ENCODE measurements around the gene TMC8. TPM values are rescaled to one million over a fixed set of nuclear protein-coding genes. Genes with fewer than 3 reads are reported as not detected.

TMC8 gene
- polyA plus RNA-seq, 1 donor, result 1.4 TPM

- DNase-seq, result no peak
Measured at GRCh38 chr17:78180083-78180482, 49.5 kb downstream of the TMC8 start.

DNA sequence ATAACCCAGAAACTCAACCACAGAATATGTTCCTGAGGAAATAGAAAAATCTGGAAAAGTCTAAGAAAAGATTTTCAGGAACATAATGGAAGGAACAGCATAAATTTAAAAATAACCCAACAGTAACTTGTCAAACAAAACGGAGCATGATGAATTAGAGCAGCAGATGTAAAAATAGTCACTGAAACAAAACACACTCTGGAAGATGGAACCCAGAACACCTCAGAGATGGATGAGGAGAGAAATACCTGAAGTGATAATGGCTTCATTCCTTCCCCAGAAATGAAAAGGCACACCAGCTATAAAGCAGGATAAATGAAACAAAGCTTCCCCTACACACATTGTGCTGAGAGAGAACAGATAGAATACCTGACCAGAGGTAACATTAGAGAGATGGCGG lies 49.9 kb downstream of the TMC8 start:
- no peak for DNase-seq

- DNase-seq, result no peak
Measured at GRCh38 chr17:78182504-78182903, 51.9 kb downstream of the TMC8 start.

- no peak for DNase-seq
Measured at GRCh38 chr17:78183916-78184315, 53.3 kb downstream of the TMC8 start.

GRCh38 chr17:78184351-78184750 lies 53.8 kb downstream of the TMC8 start:
- no peak for DNase-seq

DNA sequence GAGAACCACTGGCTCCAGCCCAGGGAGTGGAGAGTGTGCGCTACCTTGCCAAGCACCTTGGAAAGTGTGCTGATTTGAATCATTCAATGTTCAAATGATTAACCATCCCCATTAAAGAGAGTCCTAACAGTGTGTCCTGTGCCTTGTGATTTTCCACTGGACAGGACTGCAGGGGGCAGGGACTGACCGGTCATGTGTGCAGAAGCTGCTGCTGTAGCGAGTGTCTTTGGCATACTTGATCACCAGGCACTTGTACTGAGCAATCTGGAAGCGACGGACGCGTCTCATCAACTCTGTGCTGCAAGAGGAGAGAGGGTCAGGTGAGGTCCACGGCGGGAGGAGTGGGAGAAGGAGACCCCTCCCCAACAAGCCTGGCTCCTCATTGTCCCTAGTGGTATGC lies 54.3 kb downstream of the TMC8 start:
- no peak for DNase-seq

DNA sequence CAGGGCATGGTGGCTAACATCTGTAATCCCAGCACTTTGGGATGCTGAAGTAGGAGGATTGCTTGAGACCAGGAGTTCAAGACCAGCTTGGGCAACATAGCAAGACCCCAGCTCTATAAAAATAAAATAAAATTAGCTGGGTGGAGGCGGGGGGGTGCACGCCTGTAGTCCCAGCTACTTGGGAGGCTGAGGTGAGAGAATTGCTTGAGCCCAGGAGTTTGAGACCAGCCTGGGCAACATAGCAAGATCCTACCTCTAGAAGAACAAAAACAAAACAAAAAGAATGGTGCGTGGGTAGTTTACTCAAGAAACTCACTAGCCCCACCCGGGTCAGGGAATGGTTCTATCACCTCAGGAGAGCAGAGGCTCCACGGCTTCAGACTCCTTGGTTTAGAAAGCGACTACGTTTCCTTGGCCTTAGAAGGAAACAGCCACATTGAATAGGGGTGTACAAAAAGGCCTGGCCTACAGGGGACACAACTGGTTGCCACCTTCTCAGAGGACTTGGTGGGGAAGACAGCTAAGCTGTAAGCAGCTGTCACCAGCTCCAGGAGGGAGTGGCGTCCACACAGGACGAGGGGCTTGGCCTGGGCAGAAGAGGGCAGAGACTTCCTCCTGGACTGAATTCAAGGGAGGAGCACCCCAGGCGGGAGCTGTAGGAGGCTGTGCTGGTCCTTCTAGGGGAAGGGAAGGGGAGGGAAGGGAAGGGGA lies 55.6 kb downstream of the TMC8 start:
- DNase-seq, result no peak

DNA sequence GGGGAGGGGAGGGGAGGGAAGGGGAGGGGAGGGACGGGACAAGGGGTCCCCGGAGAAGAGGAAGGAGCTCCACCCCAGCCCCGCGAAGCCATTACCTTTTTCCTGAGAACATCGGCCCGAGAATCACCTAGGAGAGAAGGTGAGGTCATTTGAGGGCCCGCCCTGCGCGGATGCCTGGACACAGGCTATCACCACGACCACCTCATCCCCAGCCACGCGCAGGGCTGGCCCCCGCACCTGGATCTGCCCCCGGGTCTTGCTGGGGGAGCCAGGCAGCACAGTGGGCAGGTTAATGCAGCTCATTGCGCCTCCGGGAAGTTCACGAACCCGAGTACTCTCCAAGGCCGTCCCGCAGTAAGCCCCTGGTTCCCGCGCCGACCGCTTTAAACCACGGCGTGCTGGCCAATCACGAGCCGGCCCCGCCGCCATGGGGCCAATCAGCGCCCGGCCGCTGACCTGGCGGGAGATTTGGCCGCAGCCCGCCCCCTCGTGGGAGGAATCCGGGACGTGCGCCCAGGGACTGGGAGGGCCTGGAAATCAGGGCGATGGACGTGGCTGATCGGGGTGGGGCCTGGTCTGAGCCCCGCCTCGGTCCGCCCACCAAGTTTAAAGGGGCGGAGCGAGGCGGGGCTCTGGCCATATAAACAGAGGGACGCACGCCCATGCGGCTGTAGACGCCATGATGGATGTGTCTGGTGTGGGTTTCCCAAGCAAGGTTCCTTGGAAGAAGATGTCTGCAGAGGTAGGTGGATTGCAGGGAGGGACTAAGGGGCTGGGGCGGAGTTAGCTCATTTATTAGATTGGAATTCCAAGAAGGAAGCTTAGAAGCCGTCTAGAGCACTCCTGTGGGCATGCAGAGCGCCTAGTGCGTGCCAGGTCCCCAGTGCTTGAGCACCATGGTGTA lies 56.4 kb downstream of the TMC8 start, which contains the start of the genes AFMID and TK1:
AFMID (plus strand) TSS at position 671 of the 904 bp plus-strand sequence; CDS start at position 680, 9 bp downstream.
TK1 (minus strand) TSS at position 361 of the 904 bp plus-strand sequence; CDS start at position 303, 58 bp downstream.
- DNase-seq, result peak; percentile 97

Other genes starting within 250 kb of the TMC8 start
- gene TNRC6C, start 172.1 kb upstream of the TMC8 start, polyA plus RNA-seq (ENCODE audit: insufficient read length), result 17.1 TPM
- gene TMC6, start 2.0 kb upstream of the TMC8 start, polyA plus RNA-seq (ENCODE audit: insufficient read length), result 24.8 TPM
- 0.17 TPM for gene C17orf99, start 15.6 kb downstream of the TMC8 start, polyA plus RNA-seq (ENCODE audit: insufficient read length)
- 47.3 TPM for gene SYNGR2, start 37.8 kb downstream of the TMC8 start, polyA plus RNA-seq (ENCODE audit: insufficient read length)
- gene TK1, start 56.3 kb downstream of the TMC8 start, polyA plus RNA-seq (ENCODE audit: insufficient read length), result 34.0 TPM
- 73.2 TPM for gene AFMID, start 56.6 kb downstream of the TMC8 start, polyA plus RNA-seq (ENCODE audit: insufficient read length)
- 35.8 TPM for gene BIRC5, start 83.5 kb downstream of the TMC8 start, polyA plus RNA-seq (ENCODE audit: insufficient read length)
- not detected for gene TMEM235, start 100.9 kb downstream of the TMC8 start, polyA plus RNA-seq (ENCODE audit: insufficient read length)
- gene SOCS3, start 229.3 kb downstream of the TMC8 start, polyA plus RNA-seq (ENCODE audit: insufficient read length), result 12.1 TPM
- gene PGS1, start 247.9 kb downstream of the TMC8 start, polyA plus RNA-seq (ENCODE audit: insufficient read length), result 52.6 TPM

Data from left kidney (tissue), 2 donors.